H1 (cell line): ENCODE data around the gene ESRP2. TPM values are rescaled to one million over a fixed set of nuclear protein-coding genes. Genes with fewer than 3 reads are reported as not detected.
A peak's percentile ranks its signal among the peaks of the same experiment; 100 is the strongest.

Experiments used
- CHD2 ChIP-seq: IDR thresholded peaks from 2 replicates; pipeline ENCODE4 v1.6.1; 2012; ENCODE audit warnings: low read length, improper control_type of control experiment
- CREB1 ChIP-seq: IDR thresholded peaks from 2 replicates; pipeline ENCODE4 v1.6.1; 2012; ENCODE audit warnings: inconsistent platforms
- KDM4A ChIP-seq: IDR thresholded peaks from one replicate; pipeline ENCODE4 v1.7.1; 2012; ENCODE audit warnings: low read depth, mild to moderate bottlenecking, moderate library complexity, low read length, inconsistent platforms; ENCODE audit not compliant: severe bottlenecking
- POLR2A ChIP-seq, 2 experiments: IDR thresholded peaks; 1 replicate in 1 of 2; 2 replicates in 1 of 2; pipeline ENCODE4 v1.6.1; 2011; ENCODE audit warnings: low read depth in 2 of 2, low read length in 2 of 2, mild to moderate bottlenecking in 2 of 2; ENCODE audit errors: control extremely low read depth in 1 of 2
- POLR2AphosphoS5 ChIP-seq: IDR thresholded peaks from 2 replicates; pipeline ENCODE4 v1.6.1; 2011; ENCODE audit warnings: low read depth, low read length
- POU5F1 ChIP-seq: IDR thresholded peaks from 2 replicates; pipeline ENCODE4 v1.6.1; 2011; ENCODE audit warnings: low read depth, mild to moderate bottlenecking, low read length, moderate library complexity
- RAD21 ChIP-seq, 2 experiments: IDR thresholded peaks in 1 of 2; conservative IDR thresholded peaks in 1 of 2; 2 replicates each; pipeline ENCODE4 v1.6.1; 2011; ENCODE audit warnings: low read depth in 2 of 2, low read length in 2 of 2, improper control_type of control experiment in 1 of 2, inconsistent platforms in 1 of 2, mild to moderate bottlenecking in 1 of 2, moderate library complexity in 1 of 2
- TAF1 ChIP-seq: IDR thresholded peaks from 2 replicates; pipeline ENCODE4 v1.6.1; 2011; ENCODE audit warnings: mild to moderate bottlenecking, low read depth, low read length
- TBP ChIP-seq: IDR thresholded peaks from 2 replicates; pipeline ENCODE4 v1.6.1; 2011; ENCODE audit warnings: low read depth, low read length, improper control_type of control experiment
- polyA plus RNA-seq, 7 experiments: library from polyadenylated mRNA; depleted of rRNA in 3 of 7; stranded (reverse) in 5 of 7; unstranded in 2 of 7; fragments of >200 nt in 5 of 7; fragments of 200-250 nt in 2 of 7; gene quantifications; 1 replicate in 5 of 7; 2 replicates in 1 of 7; 4 replicates in 1 of 7; pipeline versions ENCODE4 v1.2.1 to v1.2.3, GENCODE V29; 2011 to 2013; ENCODE audit warnings: missing spikeins in 2 of 7, mixed read lengths in 2 of 7
- total RNA-seq: library from RNA; stranded (reverse); fragmentation: NEBNext Ultra II Directional; extraction: Animal tissue kit (Norgen Biotek cat#: 25700); gene quantifications from 2 replicates; pipeline ENCODE4 v1.2.1, GENCODE V29; 2021
- TF ChIP-seq, protein P1 (sequence below): IDR thresholded peaks from 2 replicates; pipeline ENCODE4 v1.6.1; 2011; ENCODE audit warnings: low read length, improper control_type of control experiment

The ESRP2 gene
- total and polyA plus RNA-seq, 2 of the 8 experiments (the other 6 are each of a cell fraction or from before 2014, with no cell fraction given), result 35.1 to 45.8 TPM

DNA sequence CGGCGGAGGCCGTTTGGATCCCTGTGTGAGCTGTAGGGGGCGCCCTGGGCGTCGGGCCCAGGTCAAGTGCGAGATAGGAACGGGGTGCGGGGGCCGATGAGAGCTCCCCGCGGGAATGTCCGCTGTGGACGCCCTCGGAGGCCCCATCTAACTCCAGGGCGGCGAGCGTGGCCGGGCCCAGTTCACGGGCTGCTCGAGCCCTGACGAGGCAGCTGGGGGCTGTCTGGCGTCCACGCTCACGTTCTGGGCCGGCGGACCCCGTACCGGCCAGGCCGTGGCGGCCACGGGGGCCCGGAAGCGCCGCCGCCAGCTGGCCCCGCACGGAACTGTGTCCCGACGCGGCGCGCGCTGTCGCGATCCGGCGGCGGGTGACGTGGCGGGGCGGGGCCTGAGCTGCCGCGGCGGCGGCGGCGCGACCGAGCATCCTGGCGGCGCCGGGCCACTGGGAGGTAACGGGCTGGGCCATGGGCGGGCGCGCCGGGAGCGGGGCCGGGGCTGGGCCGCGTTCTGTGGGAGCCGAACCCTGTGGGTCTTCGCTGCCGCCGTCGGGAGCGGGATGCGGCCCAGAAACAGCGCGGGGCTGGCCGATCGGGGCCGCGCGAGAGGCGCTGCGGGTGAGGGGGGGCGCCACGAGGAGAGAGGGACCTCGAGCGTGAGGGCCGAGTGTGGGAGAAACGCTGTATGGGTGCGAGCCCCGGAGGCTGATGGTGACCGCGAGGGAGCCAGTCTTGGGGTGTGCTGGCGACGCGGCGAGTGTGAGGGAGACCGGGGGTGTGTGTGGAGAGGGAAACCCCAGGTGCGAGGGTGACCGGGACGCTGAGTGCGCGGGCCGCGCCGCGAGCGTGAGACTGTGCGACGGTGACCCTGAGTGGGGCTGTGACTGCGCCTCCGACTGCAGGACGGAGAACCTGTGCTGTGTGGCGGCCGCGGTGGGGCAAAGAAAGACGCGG, 28.5 kb upstream of the ESRP2 start, which contains the start of gene SLC7A6 (continued):
- peak; percentile 64; the same call in 1 of the 2 replicates for TF ChIP-seq CREB1
- no peak; a peak in 1 of 3 replicates for TF ChIP-seq POLR2A (IDR thresholded peaks at IDR 0.05; ENCODE audit: control extremely low read depth in 1 of 2, low read depth in 2 of 2, low read length in 2 of 2)
- TF ChIP-seq RAD21 (IDR thresholded peaks at IDR 0.05 in 1 of 2, conservative IDR thresholded peaks at IDR 0.05 in 1 of 2; ENCODE audit: low read depth in 2 of 2, low read length in 2 of 2), result peak in 1 of 2 experiments; percentile 41; a peak in 2 of 4 replicates
- no peak for TF ChIP-seq POU5F1
- TF ChIP-seq, protein P1, sequence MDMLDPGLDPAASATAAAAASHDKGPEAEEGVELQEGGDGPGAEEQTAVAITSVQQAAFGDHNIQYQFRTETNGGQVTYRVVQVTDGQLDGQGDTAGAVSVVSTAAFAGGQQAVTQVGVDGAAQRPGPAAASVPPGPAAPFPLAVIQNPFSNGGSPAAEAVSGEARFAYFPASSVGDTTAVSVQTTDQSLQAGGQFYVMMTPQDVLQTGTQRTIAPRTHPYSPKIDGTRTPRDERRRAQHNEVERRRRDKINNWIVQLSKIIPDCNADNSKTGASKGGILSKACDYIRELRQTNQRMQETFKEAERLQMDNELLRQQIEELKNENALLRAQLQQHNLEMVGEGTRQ, result no peak
- TF ChIP-seq TAF1, result 0 out of 2 replicates have a peak, but pooled peaks have one; percentile 4
- no peak for TF ChIP-seq CHD2
- TF ChIP-seq TBP, result peak; percentile 2; the same call in 1 of the 2 replicates
- peak; percentile 53; the same call in 1 of the 2 replicates for TF ChIP-seq POLR2AphosphoS5
- TF ChIP-seq KDM4A, result peak; percentile 89
